Measurements from ENCODE around the gene ATG4D.
A peak's percentile ranks its signal among the peaks of the same experiment; 100 is the strongest.

The ATG4D gene

GRCh38 chr19:10560154-10560553, 16.4 kb downstream of the ATG4D start:
- H3K4me3 ChIP-seq (ENCODE audit: low read depth, low read length): no peak overlapping the region
- TF ChIP-seq CTCF (IDR thresholded peaks at IDR 0.05; ENCODE audit: borderline replicate concordance, insufficient read depth, low read depth, low read length): no peak

GRCh38 chr19:10562609-10563008, 18.9 kb downstream of the ATG4D start:
- H3K4me3 ChIP-seq (ENCODE audit: low read depth, low read length): no peak overlapping the region
- TF ChIP-seq CTCF (IDR thresholded peaks at IDR 0.05; ENCODE audit: borderline replicate concordance, insufficient read depth, low read depth, low read length): no peak

- TF ChIP-seq CTCF (IDR thresholded peaks at IDR 0.05; ENCODE audit: borderline replicate concordance, insufficient read depth, low read depth, low read length): peak; percentile 53; the same call in 1 of the 2 replicates
- peak overlapping the region; percentile 91 for H3K4me3 ChIP-seq (ENCODE audit: low read depth, low read length)
Observed at GRCh38 chr19:10565028-10565566, 21.4 kb downstream of the ATG4D start.

- H3K4me3 ChIP-seq (ENCODE audit: low read depth, low read length): peak within 1 kb of the TSS; percentile 91
- peak; percentile 51 for TF ChIP-seq CTCF (IDR thresholded peaks at IDR 0.05; ENCODE audit: borderline replicate concordance, insufficient read depth, low read depth, low read length)
Observed at GRCh38 chr19:10565567-10566407, 22.1 kb downstream of the ATG4D start, which contains the start of gene KRI1. Gene KRI1, minus strand, starts transcription at chr19:10566010. Its CDS starts 11 bp downstream, at chr19:10565999.

GRCh38 chr19:10566408-10566657, 22.6 kb downstream of the ATG4D start:
- TF ChIP-seq CTCF (IDR thresholded peaks at IDR 0.05; ENCODE audit: borderline replicate concordance, insufficient read depth, low read depth, low read length): no peak
- peak overlapping the region; percentile 91 for H3K4me3 ChIP-seq (ENCODE audit: low read depth, low read length)

- no peak for TF ChIP-seq CTCF (IDR thresholded peaks at IDR 0.05; ENCODE audit: borderline replicate concordance, insufficient read depth, low read depth, low read length)
Observed at GRCh38 chr19:10566658-10567410, 23.1 kb downstream of the ATG4D start.

More at GRCh38 chr19:10566658-10567410, 23.1 kb downstream of the ATG4D start:
- peak overlapping the region; percentile 24 for H3K4me3 ChIP-seq (ENCODE audit: low read depth, low read length)

All from GM12875 (cell line).